GM23338 (cell line): ENCODE data around the gene PNMA8B. TPM values are rescaled to one million over a fixed set of nuclear protein-coding genes. Genes with fewer than 3 reads are reported as not detected.

Experiments
- ATAC-seq: fragments of 200-7000 bp; cut with Tn5 transposase; 3 replicates; pipeline ENCODE4 v1.9.1; 2020
- DNase-seq: peaks from one replicate; pipeline ENCODE4 v3.0.0-alpha.2; 2015; ENCODE audit warnings: low spot score
- H2AFZ ChIP-seq: fragments of 200-600 bp; sonication (generic); 2 replicates; pipeline ENCODE4 v1.8.0; 2016; ENCODE audit warnings: antibody characterized with exemption, mild to moderate bottlenecking, moderate library complexity
- H3F3A ChIP-seq: fragments of 200-600 bp; sonication (generic); replicated peaks from 2 replicates; pipeline ENCODE4 v1.8.0; 2017; ENCODE audit warnings: antibody characterized with exemption, mixed run types, low read depth
- H3K27ac ChIP-seq: fragments of 200-600 bp; sonication (generic); 2 replicates; pipeline ENCODE4 v1.6.1; 2016; ENCODE audit warnings: low read depth
- H3K27me3 ChIP-seq: fragments of 200-600 bp; sonication (generic); 2 replicates; pipeline ENCODE4 v1.8.0; 2016; ENCODE audit warnings: mild to moderate bottlenecking, mixed run types, moderate library complexity; ENCODE audit not compliant: insufficient read depth
- H3K36me3 ChIP-seq: fragments of 200-600 bp; sonication (generic); 2 replicates; pipeline ENCODE4 v1.8.0; 2016; ENCODE audit warnings: mild to moderate bottlenecking; ENCODE audit not compliant: insufficient read depth
- H3K4me1 ChIP-seq: fragments of 200-600 bp; sonication (generic); 2 replicates; pipeline ENCODE4 v1.8.0; 2016; ENCODE audit warnings: mild to moderate bottlenecking, moderate library complexity; ENCODE audit not compliant: insufficient read depth
- H3K4me2 ChIP-seq: fragments of 200-600 bp; sonication (generic); 2 replicates; pipeline ENCODE4 v1.7.1; 2017; ENCODE audit warnings: mixed run types
- H3K4me3 ChIP-seq: fragments of 200-600 bp; sonication (generic); 2 replicates; pipeline ENCODE4 v1.6.1; 2016; ENCODE audit warnings: mixed run types
- H3K79me2 ChIP-seq: fragments of 200-600 bp; sonication (generic); replicated peaks from 2 replicates; pipeline ENCODE4 v1.8.0; 2017; ENCODE audit warnings: mild to moderate bottlenecking; ENCODE audit not compliant: insufficient read depth
- H3K9me2 ChIP-seq: fragments of 200-600 bp; sonication (generic); 2 replicates; pipeline ENCODE4 v1.8.0; 2017; ENCODE audit not compliant: insufficient read depth
- H4K20me1 ChIP-seq: fragments of 200-600 bp; sonication (generic); replicated peaks from 2 replicates; pipeline ENCODE4 v1.8.0; 2017; ENCODE audit warnings: mild to moderate bottlenecking; ENCODE audit not compliant: insufficient read depth
- H3K27ac Mint-ChIP-seq: 2 replicates; pipeline ENCODE4 v1.8.0; 2020; ENCODE audit warnings: inconsistent platforms, mild to moderate bottlenecking, moderate library complexity, mixed read lengths
- H3K27me3 Mint-ChIP-seq: 3 replicates; pipeline ENCODE4 v1.8.0; 2022; ENCODE audit warnings: low read depth, mild to moderate bottlenecking, moderate library complexity, mixed read lengths, inconsistent platforms; ENCODE audit not compliant: insufficient read depth, poor library complexity
- H3K36me3 Mint-ChIP-seq: 3 replicates; pipeline ENCODE4 v1.8.0; 2021; ENCODE audit warnings: low read depth, mild to moderate bottlenecking, inconsistent platforms, moderate library complexity, mixed read lengths
- H3K4me1 Mint-ChIP-seq: 3 replicates; pipeline ENCODE4 v1.8.0; 2020; ENCODE audit warnings: mild to moderate bottlenecking, inconsistent platforms, mixed read lengths
- H3K4me3 Mint-ChIP-seq: 3 replicates; pipeline ENCODE4 v1.8.0; 2021; ENCODE audit warnings: moderate library complexity, mild to moderate bottlenecking, inconsistent platforms, mixed read lengths
- H3K9me3 Mint-ChIP-seq: 3 replicates; pipeline ENCODE4 v1.8.0; 2020; ENCODE audit warnings: moderate library complexity, mild to moderate bottlenecking, inconsistent platforms, mixed read lengths
- CREB1 ChIP-seq: fragments of 250-450 bp; sonication (Bioruptor Pico); IDR thresholded peaks from 2 replicates; pipeline ENCODE4 v1.5.0; 2020; ENCODE audit warnings: low read depth, mild to moderate bottlenecking, moderate library complexity
- EZH2 ChIP-seq: fragments of 200-600 bp; sonication (generic); IDR thresholded peaks from one replicate; pipeline ENCODE4 v1.8.0; 2017; ENCODE audit warnings: antibody characterized with exemption, mild to moderate bottlenecking, low read depth; ENCODE audit not compliant: unreplicated experiment
- EZH2phosphoT487 ChIP-seq: fragments of 200-600 bp; sonication (generic); IDR thresholded peaks from one replicate; pipeline ENCODE4 v1.8.1; 2018; ENCODE audit warnings: antibody characterized with exemption; ENCODE audit not compliant: unreplicated experiment
- JUNB ChIP-seq: IDR thresholded peaks from one replicate; pipeline ENCODE4 v1.6.1; 2016; ENCODE audit warnings: antibody characterized with exemption; ENCODE audit not compliant: unreplicated experiment
- NANOG ChIP-seq: IDR thresholded peaks from 2 replicates; pipeline ENCODE4 v1.6.1; 2016; ENCODE audit warnings: antibody characterized with exemption, borderline replicate concordance
- POLR2AphosphoS5 ChIP-seq: IDR thresholded peaks from 2 replicates; pipeline ENCODE4 v1.6.1; 2016; ENCODE audit warnings: antibody characterized with exemption, low read depth
- STAT1 ChIP-seq: IDR thresholded peaks from one replicate; pipeline ENCODE4 v1.6.1; 2016; ENCODE audit warnings: antibody characterized with exemption; ENCODE audit not compliant: unreplicated experiment
- ZNF114 ChIP-seq: fragments of 250-450 bp; sonication (Bioruptor Pico); IDR thresholded peaks from 2 replicates; pipeline ENCODE4 v1.5.0; 2020; ENCODE audit warnings: mild to moderate bottlenecking, moderate library complexity
- ZNF331 ChIP-seq: fragments of 250-450 bp; sonication (Bioruptor Pico); IDR thresholded peaks from 2 replicates; pipeline ENCODE4 v1.5.0; 2020; ENCODE audit warnings: low read depth, mild to moderate bottlenecking, moderate library complexity
- polyA plus RNA-seq: library from polyadenylated mRNA; unstranded; fragments of >200 nt; fragmentation: Nextera tagmentation; extraction: Ambion mirVana; gene quantifications from 2 replicates; pipeline ENCODE4 v1.2.1, GENCODE V29; 2016
- total RNA-seq: library from RNA; depleted of rRNA; stranded (reverse); fragments of >200 nt; shearing (Covaris generic); gene quantifications from 2 replicates; pipeline ENCODE4 v1.2.3, GENCODE V29; 2014
- TF ChIP-seq, protein P1 (sequence below), 2 experiments: fragments of 200-600 bp in 1 of 2; sonication (generic) in 1 of 2; conservative IDR thresholded peaks; 2 replicates each; pipeline versions ENCODE4 v1.5.1 to v1.6.1; 2016 to 2017; ENCODE audit warnings: antibody characterized with exemption in 2 of 2, low read depth in 2 of 2, mild to moderate bottlenecking in 2 of 2, moderate library complexity in 1 of 2
- TF ChIP-seq, protein P2 (sequence below): fragments of 250-450 bp; sonication (Bioruptor Pico); IDR thresholded peaks from 2 replicates; pipeline ENCODE4 v1.5.0; 2020; ENCODE audit warnings: mild to moderate bottlenecking, moderate library complexity
- TF ChIP-seq, protein P3 (sequence below): IDR thresholded peaks from 2 replicates; pipeline ENCODE4 v1.6.1; 2016; ENCODE audit warnings: antibody characterized with exemption
- TF ChIP-seq, protein P4 (sequence below): IDR thresholded peaks from one replicate; pipeline ENCODE4 v1.6.1; 2018; ENCODE audit warnings: antibody characterized with exemption; ENCODE audit not compliant: unreplicated experiment

Gene PNMA8B
- total and polyA plus RNA-seq, 2 experiments from 2014 or later: 0.44 to 1.7 TPM

DNA sequence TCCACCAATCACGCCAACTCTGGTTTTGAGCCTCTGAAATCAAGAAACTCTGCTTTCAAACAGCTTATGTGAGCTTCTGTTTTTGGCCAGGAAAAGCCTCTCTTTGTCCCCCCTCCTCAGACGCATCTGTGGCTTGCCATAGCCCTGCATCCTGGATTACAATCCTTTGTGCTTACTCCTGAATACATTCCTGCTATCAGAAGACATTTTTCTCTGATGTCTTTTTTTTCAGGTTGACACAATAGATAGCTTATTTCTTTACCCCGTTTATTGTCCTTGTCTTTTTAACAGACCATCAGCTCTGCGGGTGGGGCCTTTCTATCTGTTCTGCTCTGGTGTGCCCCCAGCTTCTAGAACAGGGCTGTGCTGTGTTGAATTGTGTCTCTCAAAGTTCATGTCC, 11.0 kb downstream of the PNMA8B start:
- Mint-ChIP-seq H3K4me1 (peaks cover 30% of the 10 kb centered on the region), H3K4me3 (no peak overlapping the region), H3K27ac (no peak overlapping the region), H3K27me3 (peaks cover 32% of the 10 kb centered on the region), H3K9me3 (no peaks in the 10 kb centered on the region), H3K36me3 (no peaks in the 10 kb centered on the region)
- Histone ChIP-seq H3K9me2 (no peaks in the 10 kb centered on the region), H3K79me2 (no peaks in the 10 kb centered on the region), H3F3A (0 out of 2 replicates have a peak, but pooled peaks cover 3% of the 10 kb centered on the region), H3K4me2 (no peak overlapping the region), H3K36me3 (no peaks in the 10 kb centered on the region), H3K4me1 (peaks cover 27% of the 10 kb centered on the region), H3K4me3 (no peak overlapping the region), H3K27ac (no peak overlapping the region), H2AFZ (0 out of 2 replicates have a peak overlapping the region, but pooled peaks have one; percentile 23), H3K27me3 (peaks cover 35% of the 10 kb centered on the region), H4K20me1 (no peaks in the 10 kb centered on the region)
- DNase-seq (peak; percentile 17), ATAC-seq (no peak)
- TF ChIP-seq ZNF331 (CRISPR knock-in tag): no peak
- TF ChIP-seq CREB1 (CRISPR knock-in tag): no peak
- TF ChIP-seq STAT1: no peak
- TF ChIP-seq, protein P1, sequence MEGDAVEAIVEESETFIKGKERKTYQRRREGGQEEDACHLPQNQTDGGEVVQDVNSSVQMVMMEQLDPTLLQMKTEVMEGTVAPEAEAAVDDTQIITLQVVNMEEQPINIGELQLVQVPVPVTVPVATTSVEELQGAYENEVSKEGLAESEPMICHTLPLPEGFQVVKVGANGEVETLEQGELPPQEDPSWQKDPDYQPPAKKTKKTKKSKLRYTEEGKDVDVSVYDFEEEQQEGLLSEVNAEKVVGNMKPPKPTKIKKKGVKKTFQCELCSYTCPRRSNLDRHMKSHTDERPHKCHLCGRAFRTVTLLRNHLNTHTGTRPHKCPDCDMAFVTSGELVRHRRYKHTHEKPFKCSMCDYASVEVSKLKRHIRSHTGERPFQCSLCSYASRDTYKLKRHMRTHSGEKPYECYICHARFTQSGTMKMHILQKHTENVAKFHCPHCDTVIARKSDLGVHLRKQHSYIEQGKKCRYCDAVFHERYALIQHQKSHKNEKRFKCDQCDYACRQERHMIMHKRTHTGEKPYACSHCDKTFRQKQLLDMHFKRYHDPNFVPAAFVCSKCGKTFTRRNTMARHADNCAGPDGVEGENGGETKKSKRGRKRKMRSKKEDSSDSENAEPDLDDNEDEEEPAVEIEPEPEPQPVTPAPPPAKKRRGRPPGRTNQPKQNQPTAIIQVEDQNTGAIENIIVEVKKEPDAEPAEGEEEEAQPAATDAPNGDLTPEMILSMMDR (conservative IDR thresholded peaks at IDR 0.05; ENCODE audit: low read depth in 2 of 2): no peak
- no peak for TF ChIP-seq ZNF114 (CRISPR knock-in tag)
- TF ChIP-seq, protein P2, sequence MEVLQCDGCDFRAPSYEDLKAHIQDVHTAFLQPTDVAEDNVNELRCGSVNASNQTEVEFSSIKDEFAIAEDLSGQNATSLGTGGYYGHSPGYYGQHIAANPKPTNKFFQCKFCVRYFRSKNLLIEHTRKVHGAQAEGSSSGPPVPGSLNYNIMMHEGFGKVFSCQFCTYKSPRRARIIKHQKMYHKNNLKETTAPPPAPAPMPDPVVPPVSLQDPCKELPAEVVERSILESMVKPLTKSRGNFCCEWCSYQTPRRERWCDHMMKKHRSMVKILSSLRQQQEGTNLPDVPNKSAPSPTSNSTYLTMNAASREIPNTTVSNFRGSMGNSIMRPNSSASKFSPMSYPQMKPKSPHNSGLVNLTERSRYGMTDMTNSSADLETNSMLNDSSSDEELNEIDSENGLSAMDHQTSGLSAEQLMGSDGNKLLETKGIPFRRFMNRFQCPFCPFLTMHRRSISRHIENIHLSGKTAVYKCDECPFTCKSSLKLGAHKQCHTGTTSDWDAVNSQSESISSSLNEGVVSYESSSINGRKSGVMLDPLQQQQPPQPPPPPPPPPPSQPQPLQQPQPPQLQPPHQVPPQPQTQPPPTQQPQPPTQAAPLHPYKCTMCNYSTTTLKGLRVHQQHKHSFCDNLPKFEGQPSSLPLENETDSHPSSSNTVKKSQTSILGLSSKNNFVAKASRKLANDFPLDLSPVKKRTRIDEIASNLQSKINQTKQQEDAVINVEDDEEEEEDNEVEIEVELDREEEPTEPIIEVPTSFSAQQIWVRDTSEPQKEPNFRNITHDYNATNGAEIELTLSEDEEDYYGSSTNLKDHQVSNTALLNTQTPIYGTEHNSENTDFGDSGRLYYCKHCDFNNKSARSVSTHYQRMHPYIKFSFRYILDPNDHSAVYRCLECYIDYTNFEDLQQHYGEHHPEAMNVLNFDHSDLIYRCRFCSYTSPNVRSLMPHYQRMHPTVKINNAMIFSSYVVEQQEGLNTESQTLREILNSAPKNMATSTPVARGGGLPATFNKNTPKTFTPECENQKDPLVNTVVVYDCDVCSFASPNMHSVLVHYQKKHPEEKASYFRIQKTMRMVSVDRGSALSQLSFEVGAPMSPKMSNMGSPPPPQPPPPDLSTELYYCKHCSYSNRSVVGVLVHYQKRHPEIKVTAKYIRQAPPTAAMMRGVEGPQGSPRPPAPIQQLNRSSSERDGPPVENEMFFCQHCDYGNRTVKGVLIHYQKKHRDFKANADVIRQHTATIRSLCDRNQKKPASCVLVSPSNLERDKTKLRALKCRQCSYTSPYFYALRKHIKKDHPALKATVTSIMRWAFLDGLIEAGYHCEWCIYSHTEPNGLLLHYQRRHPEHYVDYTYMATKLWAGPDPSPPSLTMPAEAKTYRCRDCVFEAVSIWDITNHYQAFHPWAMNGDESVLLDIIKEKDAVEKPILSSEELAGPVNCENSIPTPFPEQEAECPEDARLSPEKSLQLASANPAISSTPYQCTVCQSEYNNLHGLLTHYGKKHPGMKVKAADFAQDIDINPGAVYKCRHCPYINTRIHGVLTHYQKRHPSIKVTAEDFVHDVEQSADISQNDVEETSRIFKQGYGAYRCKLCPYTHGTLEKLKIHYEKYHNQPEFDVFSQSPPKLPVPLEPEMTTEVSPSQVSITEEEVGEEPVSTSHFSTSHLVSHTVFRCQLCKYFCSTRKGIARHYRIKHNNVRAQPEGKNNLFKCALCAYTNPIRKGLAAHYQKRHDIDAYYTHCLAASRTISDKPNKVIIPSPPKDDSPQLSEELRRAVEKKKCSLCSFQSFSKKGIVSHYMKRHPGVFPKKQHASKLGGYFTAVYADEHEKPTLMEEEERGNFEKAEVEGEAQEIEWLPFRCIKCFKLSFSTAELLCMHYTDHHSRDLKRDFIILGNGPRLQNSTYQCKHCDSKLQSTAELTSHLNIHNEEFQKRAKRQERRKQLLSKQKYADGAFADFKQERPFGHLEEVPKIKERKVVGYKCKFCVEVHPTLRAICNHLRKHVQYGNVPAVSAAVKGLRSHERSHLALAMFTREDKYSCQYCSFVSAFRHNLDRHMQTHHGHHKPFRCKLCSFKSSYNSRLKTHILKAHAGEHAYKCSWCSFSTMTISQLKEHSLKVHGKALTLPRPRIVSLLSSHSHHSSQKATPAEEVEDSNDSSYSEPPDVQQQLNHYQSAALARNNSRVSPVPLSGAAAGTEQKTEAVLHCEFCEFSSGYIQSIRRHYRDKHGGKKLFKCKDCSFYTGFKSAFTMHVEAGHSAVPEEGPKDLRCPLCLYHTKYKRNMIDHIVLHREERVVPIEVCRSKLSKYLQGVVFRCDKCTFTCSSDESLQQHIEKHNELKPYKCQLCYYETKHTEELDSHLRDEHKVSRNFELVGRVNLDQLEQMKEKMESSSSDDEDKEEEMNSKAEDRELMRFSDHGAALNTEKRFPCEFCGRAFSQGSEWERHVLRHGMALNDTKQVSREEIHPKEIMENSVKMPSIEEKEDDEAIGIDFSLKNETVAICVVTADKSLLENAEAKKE (CRISPR knock-in tag): no peak
- no peak for TF ChIP-seq NANOG
- TF ChIP-seq, protein P3, sequence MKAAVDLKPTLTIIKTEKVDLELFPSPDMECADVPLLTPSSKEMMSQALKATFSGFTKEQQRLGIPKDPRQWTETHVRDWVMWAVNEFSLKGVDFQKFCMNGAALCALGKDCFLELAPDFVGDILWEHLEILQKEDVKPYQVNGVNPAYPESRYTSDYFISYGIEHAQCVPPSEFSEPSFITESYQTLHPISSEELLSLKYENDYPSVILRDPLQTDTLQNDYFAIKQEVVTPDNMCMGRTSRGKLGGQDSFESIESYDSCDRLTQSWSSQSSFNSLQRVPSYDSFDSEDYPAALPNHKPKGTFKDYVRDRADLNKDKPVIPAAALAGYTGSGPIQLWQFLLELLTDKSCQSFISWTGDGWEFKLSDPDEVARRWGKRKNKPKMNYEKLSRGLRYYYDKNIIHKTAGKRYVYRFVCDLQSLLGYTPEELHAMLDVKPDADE: no peak
- TF ChIP-seq, protein P4, sequence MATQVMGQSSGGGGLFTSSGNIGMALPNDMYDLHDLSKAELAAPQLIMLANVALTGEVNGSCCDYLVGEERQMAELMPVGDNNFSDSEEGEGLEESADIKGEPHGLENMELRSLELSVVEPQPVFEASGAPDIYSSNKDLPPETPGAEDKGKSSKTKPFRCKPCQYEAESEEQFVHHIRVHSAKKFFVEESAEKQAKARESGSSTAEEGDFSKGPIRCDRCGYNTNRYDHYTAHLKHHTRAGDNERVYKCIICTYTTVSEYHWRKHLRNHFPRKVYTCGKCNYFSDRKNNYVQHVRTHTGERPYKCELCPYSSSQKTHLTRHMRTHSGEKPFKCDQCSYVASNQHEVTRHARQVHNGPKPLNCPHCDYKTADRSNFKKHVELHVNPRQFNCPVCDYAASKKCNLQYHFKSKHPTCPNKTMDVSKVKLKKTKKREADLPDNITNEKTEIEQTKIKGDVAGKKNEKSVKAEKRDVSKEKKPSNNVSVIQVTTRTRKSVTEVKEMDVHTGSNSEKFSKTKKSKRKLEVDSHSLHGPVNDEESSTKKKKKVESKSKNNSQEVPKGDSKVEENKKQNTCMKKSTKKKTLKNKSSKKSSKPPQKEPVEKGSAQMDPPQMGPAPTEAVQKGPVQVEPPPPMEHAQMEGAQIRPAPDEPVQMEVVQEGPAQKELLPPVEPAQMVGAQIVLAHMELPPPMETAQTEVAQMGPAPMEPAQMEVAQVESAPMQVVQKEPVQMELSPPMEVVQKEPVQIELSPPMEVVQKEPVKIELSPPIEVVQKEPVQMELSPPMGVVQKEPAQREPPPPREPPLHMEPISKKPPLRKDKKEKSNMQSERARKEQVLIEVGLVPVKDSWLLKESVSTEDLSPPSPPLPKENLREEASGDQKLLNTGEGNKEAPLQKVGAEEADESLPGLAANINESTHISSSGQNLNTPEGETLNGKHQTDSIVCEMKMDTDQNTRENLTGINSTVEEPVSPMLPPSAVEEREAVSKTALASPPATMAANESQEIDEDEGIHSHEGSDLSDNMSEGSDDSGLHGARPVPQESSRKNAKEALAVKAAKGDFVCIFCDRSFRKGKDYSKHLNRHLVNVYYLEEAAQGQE: no peak
- TF ChIP-seq EZH2phosphoT487: no peak
- TF ChIP-seq POLR2AphosphoS5: no peak
- no peak for TF ChIP-seq JUNB
- no peak for TF ChIP-seq EZH2
